ENCODE data around the gene RASA3.
A peak's percentile ranks its signal among the peaks of the same experiment; 100 is the strongest.

RASA3 gene

GRCh38 chr13:114157869-114158495, 25.6 kb upstream of the RASA3 start:
- no peak for TF ChIP-seq EZH2 (optimal IDR thresholded peaks at IDR 0.05; ENCODE audit: low read depth, low read length)
- no peak for TF ChIP-seq CTCF (IDR thresholded peaks at IDR 0.05; ENCODE audit: low read length)
- no peak for TF ChIP-seq EZH2phosphoT487 (IDR thresholded peaks at IDR 0.05; ENCODE audit: low read length)
- Histone ChIP-seq H3K4me3 (ENCODE audit: low read length) (no peak overlapping the region), H3F3A (ENCODE audit: insufficient read depth, low read length) (peaks cover 3% of the 10 kb centered on the region; the same call in 1 of the 2 replicates), H3K79me2 (ENCODE audit: low read length) (no peaks in the 10 kb centered on the region), H3K9ac (ENCODE audit: low read length) (no peak overlapping the region), H3K9me2 (replicated peaks; ENCODE audit: insufficient read depth, low read length) (no peaks in the 10 kb centered on the region), H3K4me1 (ENCODE audit: low read length) (peaks cover 12% of the 10 kb centered on the region), H3K27me3 (replicated peaks; ENCODE audit: insufficient read depth, low read length) (no peaks in the 10 kb centered on the region; the same call in 1 of the 2 replicates), H3K4me2 (ENCODE audit: low read depth, low read length) (no peak overlapping the region), H3K36me3 (replicated peaks; ENCODE audit: insufficient read depth, low read length) (no peaks in the 10 kb centered on the region), H4K20me1 (ENCODE audit: insufficient read depth, low read length) (no peaks in the 10 kb centered on the region), H3K9me3 (replicated peaks; ENCODE audit: insufficient read depth, low read length) (no peaks in the 10 kb centered on the region), H2AFZ (ENCODE audit: low read length) (no peak overlapping the region), H3K27ac (ENCODE audit: low read length) (no peak overlapping the region)
- DNase-seq = no peak

- H3K4me2 ChIP-seq (ENCODE audit: low read depth, low read length) = peak overlapping the region; percentile 54
- TF ChIP-seq EZH2 (optimal IDR thresholded peaks at IDR 0.05; ENCODE audit: low read depth, low read length) (no peak), EZH2phosphoT487 (IDR thresholded peaks at IDR 0.05; ENCODE audit: low read length) (no peak), CTCF (IDR thresholded peaks at IDR 0.05; ENCODE audit: low read length) (no peak)
- H3K9me3 ChIP-seq (replicated peaks; ENCODE audit: insufficient read depth, low read length) = no peaks in the 10 kb centered on the region
- no peaks in the 10 kb centered on the region for H3K36me3 ChIP-seq (replicated peaks; ENCODE audit: insufficient read depth, low read length)
- no peaks in the 10 kb centered on the region; the same call in 1 of the 2 replicates for H3K27me3 ChIP-seq (replicated peaks; ENCODE audit: insufficient read depth, low read length)
- peaks cover 3% of the 10 kb centered on the region; the same call in 1 of the 2 replicates for H3F3A ChIP-seq (ENCODE audit: insufficient read depth, low read length)
- H3K4me1 ChIP-seq (ENCODE audit: low read length) = peaks cover 9% of the 10 kb centered on the region; the same call in 1 of the 2 replicates
- H3K4me3 ChIP-seq (ENCODE audit: low read length) = peak overlapping the region; percentile 23; the same call in 1 of the 2 replicates
- no peak overlapping the region for H3K27ac ChIP-seq (ENCODE audit: low read length)
- no peak for DNase-seq
- peak overlapping the region; percentile 19; the same call in 1 of the 2 replicates for H3K9ac ChIP-seq (ENCODE audit: low read length)
- no peaks in the 10 kb centered on the region for H3K9me2 ChIP-seq (replicated peaks; ENCODE audit: insufficient read depth, low read length)
- no peaks in the 10 kb centered on the region for H4K20me1 ChIP-seq (ENCODE audit: insufficient read depth, low read length)
- no peaks in the 10 kb centered on the region for H3K79me2 ChIP-seq (ENCODE audit: low read length)
- H2AFZ ChIP-seq (ENCODE audit: low read length) = peak overlapping the region; percentile 33; the same call in 1 of the 2 replicates
These were observed 23.8 kb upstream of the RASA3 start for GRCh38 chr13:114155926-114156883.

GRCh38 chr13:114155320-114155719, 22.9 kb upstream of the RASA3 start:
- Histone ChIP-seq H3K4me2 (ENCODE audit: low read depth, low read length) (no peak overlapping the region), H2AFZ (ENCODE audit: low read length) (no peak overlapping the region), H3K4me1 (ENCODE audit: low read length) (peaks cover 9% of the 10 kb centered on the region; the same call in 1 of the 2 replicates), H4K20me1 (ENCODE audit: insufficient read depth, low read length) (no peaks in the 10 kb centered on the region), H3K9me2 (replicated peaks; ENCODE audit: insufficient read depth, low read length) (no peaks in the 10 kb centered on the region), H3K9me3 (replicated peaks; ENCODE audit: insufficient read depth, low read length) (no peaks in the 10 kb centered on the region), H3K9ac (ENCODE audit: low read length) (no peak overlapping the region), H3K27me3 (replicated peaks; ENCODE audit: insufficient read depth, low read length) (no peaks in the 10 kb centered on the region; the same call in 1 of the 2 replicates), H3K27ac (ENCODE audit: low read length) (no peak overlapping the region), H3K79me2 (ENCODE audit: low read length) (no peaks in the 10 kb centered on the region), H3K4me3 (ENCODE audit: low read length) (no peak overlapping the region), H3K36me3 (replicated peaks; ENCODE audit: insufficient read depth, low read length) (no peaks in the 10 kb centered on the region), H3F3A (ENCODE audit: insufficient read depth, low read length) (peaks cover 3% of the 10 kb centered on the region; the same call in 1 of the 2 replicates)
- DNase-seq = no peak
- TF ChIP-seq EZH2phosphoT487 (IDR thresholded peaks at IDR 0.05; ENCODE audit: low read length) (no peak), CTCF (IDR thresholded peaks at IDR 0.05; ENCODE audit: low read length) (no peak), EZH2 (optimal IDR thresholded peaks at IDR 0.05; ENCODE audit: low read depth, low read length) (no peak)

Data from MM.1S (cell line).